ENCODE results near the gene RHOH. TPM values are rescaled to one million over a fixed set of nuclear protein-coding genes. Genes with fewer than 3 reads are reported as not detected.

Gene RHOH
- total RNA-seq, 1 experiment from 2014 or later: 74.2 TPM

- Histone ChIP-seq H3K9me3 (ENCODE audit: low read depth, low read length, poor library complexity, severe bottlenecking) (no peaks in the 10 kb centered on the region), H3K36me3 (ENCODE audit: insufficient read depth, low read length, poor library complexity, severe bottlenecking) (peaks cover 22% of the 10 kb centered on the region), H3K27me3 (replicated peaks; ENCODE audit: insufficient read depth, low read depth, low read length, poor library complexity) (no peaks in the 10 kb centered on the region), H3K4me1 (ENCODE audit: insufficient read depth, low read length, poor library complexity, severe bottlenecking) (peaks cover 83% of the 10 kb centered on the region), H3K4me3 (ENCODE audit: low read depth, low read length, poor library complexity, severe bottlenecking) (peak overlapping the region; percentile 28), H3K27ac (ENCODE audit: low read depth, low read length, poor library complexity, severe bottlenecking) (peak overlapping the region; percentile 88)
- POLR2A ChIA-PET (ENCODE audit: low non-redundant PET): no interaction called here
- CTCF ChIA-PET: no interaction called here
- TF ChIP-seq EZH2 (IDR thresholded peaks at IDR 0.05; ENCODE audit: borderline replicate concordance, low read depth, low read length, poor library complexity, severe bottlenecking): no peak
- no peak for TF ChIP-seq CTCF (conservative IDR thresholded peaks at IDR 0.05; ENCODE audit: low read depth, low read length)
- TSS peak; percentile 82 for BruUV-seq (replicated peaks)
- DNase-seq (ENCODE audit: low spot score): no peak
- intact Hi-C loops (cut with micrococcal nuclease; ENCODE audit: unreplicated experiment): no loop called here
Measured at GRCh38 chr4:40205259-40206198, 8.7 kb downstream of the RHOH start.

- TF ChIP-seq EZH2 (IDR thresholded peaks at IDR 0.05; ENCODE audit: borderline replicate concordance, low read depth, low read length, poor library complexity, severe bottlenecking) (no peak), CTCF (conservative IDR thresholded peaks at IDR 0.05; ENCODE audit: low read depth, low read length) (no peak)
- CTCF ChIA-PET: no interaction called here
- intact Hi-C loops (cut with micrococcal nuclease; ENCODE audit: unreplicated experiment): no loop called here
Measured at GRCh38 chr4:40206426-40206825, 9.6 kb downstream of the RHOH start.

GRCh38 chr4:40209401-40209800 is 12.6 kb downstream of the RHOH start:
- Histone ChIP-seq H3K4me3 (ENCODE audit: low read depth, low read length, poor library complexity, severe bottlenecking) (no peak overlapping the region), H3K9me3 (ENCODE audit: low read depth, low read length, poor library complexity, severe bottlenecking) (no peaks in the 10 kb centered on the region), H3K4me1 (ENCODE audit: insufficient read depth, low read length, poor library complexity, severe bottlenecking) (peaks cover 78% of the 10 kb centered on the region), H3K27ac (ENCODE audit: low read depth, low read length, poor library complexity, severe bottlenecking) (no peak overlapping the region), H3K27me3 (replicated peaks; ENCODE audit: insufficient read depth, low read depth, low read length, poor library complexity) (no peaks in the 10 kb centered on the region), H3K36me3 (ENCODE audit: insufficient read depth, low read length, poor library complexity, severe bottlenecking) (peaks cover 35% of the 10 kb centered on the region)
- intact Hi-C loops (cut with micrococcal nuclease; ENCODE audit: unreplicated experiment): no loop called here
- no TSS peak for BruUV-seq (replicated peaks)
- POLR2A ChIA-PET (ENCODE audit: low non-redundant PET): no interaction called here
- no peak for DNase-seq (ENCODE audit: low spot score)
- CTCF ChIA-PET: no interaction called here
- TF ChIP-seq EZH2 (IDR thresholded peaks at IDR 0.05; ENCODE audit: borderline replicate concordance, low read depth, low read length, poor library complexity, severe bottlenecking) (no peak), CTCF (conservative IDR thresholded peaks at IDR 0.05; ENCODE audit: low read depth, low read length) (no peak)

More at GRCh38 chr4:40206426-40206825, 9.6 kb downstream of the RHOH start:
- H3K36me3 ChIP-seq (ENCODE audit: insufficient read depth, low read length, poor library complexity, severe bottlenecking): peaks cover 15% of the 10 kb centered on the region
- H3K9me3 ChIP-seq (ENCODE audit: low read depth, low read length, poor library complexity, severe bottlenecking): no peaks in the 10 kb centered on the region
- BruUV-seq (replicated peaks): no TSS peak
- POLR2A ChIA-PET (ENCODE audit: low non-redundant PET): interaction anchor here (0.7 kb wide), 1 partner anchor 111 kb away, joined by 6 read pairs; no protein-coding TSS in a partner anchor
- peaks cover 86% of the 10 kb centered on the region for H3K4me1 ChIP-seq (ENCODE audit: insufficient read depth, low read length, poor library complexity, severe bottlenecking)
- no peaks in the 10 kb centered on the region for H3K27me3 ChIP-seq (replicated peaks; ENCODE audit: insufficient read depth, low read depth, low read length, poor library complexity)
- DNase-seq (ENCODE audit: low spot score): no peak
- peak overlapping the region; percentile 88 for H3K27ac ChIP-seq (ENCODE audit: low read depth, low read length, poor library complexity, severe bottlenecking)
- peak overlapping the region; percentile 28 for H3K4me3 ChIP-seq (ENCODE audit: low read depth, low read length, poor library complexity, severe bottlenecking)

All from A673 (cell line).